ENCODE measurements around the gene NXNL2. TPM values are rescaled to one million over a fixed set of nuclear protein-coding genes. Genes with fewer than 3 reads are reported as not detected.

NXNL2 gene
- total and polyA plus RNA-seq, 8 donors = 0.19 to 1.5 (median 0.70) TPM; not detected in 1

- 2 to 4% methylated on average over 69 to 75 of the region's 75 CpGs for WGBS, 2 donors
- peaks cover 0 to 9% (median 6%) of the 10 kb centered on the region in 3 donors for H3K4me1 ChIP-seq
- intact Hi-C loops (cut with DNase I) = no loop called here
- ATAC-seq (peak; percentile 38 to 60 (median 48)), FAIRE-seq (no peak), DNase-seq (peak in 4 of 6 donors; percentile 14 to 85 (median 51))
- H3K36me3 ChIP-seq = no peaks in the 10 kb centered on the region
- no peak for TF ChIP-seq CTCF (IDR thresholded peaks at IDR 0.05)
- H3K27me3 ChIP-seq = no peaks in the 10 kb centered on the region
- H3K27ac ChIP-seq = peak overlapping the region; percentile 26 to 67 (median 51)
- H3K4me3 ChIP-seq = peak overlapping the region; percentile 26 to 54 (median 38)
- H3K9me3 ChIP-seq = no peaks in the 10 kb centered on the region
Observed at GRCh38 chr9:88535226-88536022, 446 bp downstream of the NXNL2 start.

- Histone ChIP-seq H3K9me3 (no peaks in the 10 kb centered on the region), H3K4me3 (peak overlapping the region in 2 of 4 donors; percentile 44 to 54), H3K4me1 (peaks cover 0 to 9% (median 6%) of the 10 kb centered on the region in 3 donors), H3K27me3 (no peaks in the 10 kb centered on the region), H3K36me3 (no peaks in the 10 kb centered on the region), H3K27ac (no peak overlapping the region)
- no peak for FAIRE-seq
- peak in 2 of 6 donors; percentile 32 to 60 for DNase-seq
- no peak for TF ChIP-seq CTCF (IDR thresholded peaks at IDR 0.05)
- intact Hi-C loops (cut with DNase I) = no loop called here
- WGBS, 2 donors = 17 to 20% methylated on average over 14 to 18 of the region's 18 CpGs
- no peak for ATAC-seq
Observed at GRCh38 chr9:88536023-88536324, 996 bp downstream of the NXNL2 start.

GRCh38 chr9:88536951-88537760, 2.2 kb downstream of the NXNL2 start:
- Histone ChIP-seq H3K36me3 (no peaks in the 10 kb centered on the region), H3K27me3 (no peaks in the 10 kb centered on the region), H3K4me1 (peaks cover 0 to 9% (median 6%) of the 10 kb centered on the region in 3 donors), H3K4me3 (no peak overlapping the region), H3K9me3 (no peaks in the 10 kb centered on the region), H3K27ac (no peak overlapping the region)
- intact Hi-C loops (cut with DNase I) = no loop called here
- DNase-seq = no peak
- TF ChIP-seq CTCF (IDR thresholded peaks at IDR 0.05) = no peak
- no peak for FAIRE-seq
- no peak for ATAC-seq
- 57 to 67% methylated on average over 15 of the region's 15 CpGs for WGBS, 2 donors

GRCh38 chr9:88537761-88538091, 2.7 kb downstream of the NXNL2 start:
- no peak overlapping the region for H3K27ac ChIP-seq
- no peak for FAIRE-seq
- TF ChIP-seq CTCF (IDR thresholded peaks at IDR 0.05) = no peak
- ATAC-seq = no peak
- H3K27me3 ChIP-seq = no peaks in the 10 kb centered on the region
- no peak overlapping the region for H3K4me3 ChIP-seq
- H3K36me3 ChIP-seq = no peaks in the 10 kb centered on the region
- 8 to 14% methylated on average over 1 of the region's 1 CpG for WGBS, 2 donors
- intact Hi-C loops (cut with DNase I) = no loop called here
- DNase-seq = peak in 2 of 6 donors; percentile 16 to 19
- peaks cover 0 to 9% (median 6%) of the 10 kb centered on the region in 3 donors for H3K4me1 ChIP-seq
- no peaks in the 10 kb centered on the region for H3K9me3 ChIP-seq
